HG03460 (cell line): ENCODE measurements around the gene PARD3B.
"Not testable (repeated sequence)": the region's sequence is repeated elsewhere in the genome, so short reads cannot be mapped to it uniquely, and the experiment has no call there.

Source experiments
- ATAC-seq: cut with Tn5 transposase; IDR thresholded peaks from one replicate; pipeline ENCODE4 v1.9.1; 2021; ENCODE audit not compliant: unreplicated experiment

Gene PARD3B

GRCh38 chr2:205484215-205484614 lies 938.9 kb downstream of the PARD3B start:
- no peak for ATAC-seq

DNA sequence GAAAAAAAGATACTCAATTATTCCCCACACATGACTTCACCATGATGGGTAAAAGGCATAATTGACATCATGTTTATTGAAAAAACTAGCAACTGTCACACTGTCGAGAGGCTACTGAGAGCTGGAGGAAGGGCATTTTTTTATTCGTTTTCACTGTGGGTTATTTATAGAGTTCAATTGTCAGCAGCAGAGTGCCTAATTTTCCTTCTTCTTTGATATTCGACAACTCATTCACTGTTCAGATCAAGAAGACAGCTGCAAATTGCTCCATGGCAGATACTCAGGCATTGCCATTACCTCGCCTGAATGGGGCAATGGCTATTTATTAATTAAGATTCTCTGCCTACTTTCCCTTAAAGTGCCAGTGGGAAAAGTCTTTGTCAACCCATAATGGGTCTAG lies 939.5 kb downstream of the PARD3B start:
- no peak for ATAC-seq

GRCh38 chr2:205493528-205493927 lies 948.3 kb downstream of the PARD3B start:
- not testable (repeated sequence) for ATAC-seq

GRCh38 chr2:205494537-205495235 lies 949.4 kb downstream of the PARD3B start:
- no peak for ATAC-seq

DNA sequence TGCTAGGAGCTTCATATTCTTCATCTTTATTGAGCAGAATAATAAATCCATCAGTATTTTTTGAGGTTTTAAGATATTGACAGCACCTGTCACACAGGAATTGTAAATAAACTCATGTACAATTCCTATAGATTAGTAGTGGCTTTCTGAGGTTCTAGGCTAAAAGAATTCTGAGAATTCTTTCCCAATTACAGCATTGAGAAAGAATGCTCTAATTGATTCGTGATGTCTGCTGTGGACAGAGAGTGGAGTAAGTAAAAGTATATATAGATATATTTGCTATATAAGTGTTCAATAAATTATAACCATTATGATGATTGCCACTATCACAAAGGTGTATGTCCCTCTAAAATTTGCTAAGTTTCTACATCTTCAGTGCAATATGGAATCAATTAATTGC lies 950.5 kb downstream of the PARD3B start:
- ATAC-seq: no peak

DNA sequence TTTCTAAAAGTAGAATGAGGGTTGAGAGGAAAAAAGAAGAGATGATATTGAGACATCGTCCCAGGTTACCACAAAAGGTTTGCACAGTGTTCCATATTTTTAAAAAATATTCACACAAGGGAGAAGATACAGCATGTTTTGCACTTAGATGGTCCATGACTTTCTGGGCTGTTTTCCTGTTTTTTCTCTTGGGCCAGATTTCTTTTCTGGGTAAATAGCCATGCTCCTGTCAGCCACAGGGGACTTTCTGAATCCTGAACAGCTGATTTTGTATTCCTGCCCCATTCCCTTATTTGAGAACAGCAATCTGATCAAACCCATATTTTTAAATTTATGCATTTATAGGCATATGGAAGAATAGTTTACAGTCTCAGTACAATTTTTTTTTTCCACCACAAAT lies 951.1 kb downstream of the PARD3B start:
- ATAC-seq: no peak

DNA sequence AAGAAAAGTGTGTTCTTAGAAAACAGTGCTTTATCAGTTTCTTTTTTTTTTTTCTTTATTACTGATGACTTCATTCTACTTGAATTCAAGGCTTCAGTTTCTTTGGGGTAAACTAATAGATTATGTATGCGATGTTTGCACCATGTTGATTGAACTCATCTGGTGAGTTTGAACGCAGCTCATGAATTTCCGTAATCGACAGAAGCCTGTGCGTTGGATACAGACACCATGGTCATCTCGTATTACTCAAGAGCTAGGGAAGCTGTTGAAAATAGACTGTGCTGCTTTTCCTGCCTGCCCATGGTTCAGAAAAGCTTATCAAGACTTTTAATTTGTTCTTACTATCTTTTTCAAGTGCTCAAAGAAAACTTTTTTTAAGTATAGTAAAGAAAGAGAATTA lies 951.5 kb downstream of the PARD3B start:
- ATAC-seq: no peak

DNA sequence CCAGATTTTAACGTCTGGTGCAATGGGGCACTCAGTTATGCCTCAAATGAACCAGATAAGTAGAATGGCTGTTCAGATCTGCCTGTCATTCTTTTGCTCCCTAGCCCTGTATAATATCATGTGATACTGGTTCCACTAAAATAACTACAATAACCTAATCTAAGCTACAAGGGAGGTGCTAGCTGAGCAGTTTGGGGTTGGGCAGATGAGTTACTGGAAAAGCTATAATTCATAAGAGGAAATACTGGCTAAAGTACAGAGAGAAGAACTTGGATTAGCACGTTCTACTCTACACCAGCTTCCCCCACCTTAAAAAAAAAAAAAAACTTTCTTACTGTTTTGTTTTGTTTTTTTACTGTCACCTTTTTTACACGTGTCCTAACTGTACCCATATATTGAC lies 953.7 kb downstream of the PARD3B start:
- no peak for ATAC-seq

- ATAC-seq: no peak
These were observed 954.8 kb downstream of the PARD3B start for GRCh38 chr2:205500065-205500464.

DNA sequence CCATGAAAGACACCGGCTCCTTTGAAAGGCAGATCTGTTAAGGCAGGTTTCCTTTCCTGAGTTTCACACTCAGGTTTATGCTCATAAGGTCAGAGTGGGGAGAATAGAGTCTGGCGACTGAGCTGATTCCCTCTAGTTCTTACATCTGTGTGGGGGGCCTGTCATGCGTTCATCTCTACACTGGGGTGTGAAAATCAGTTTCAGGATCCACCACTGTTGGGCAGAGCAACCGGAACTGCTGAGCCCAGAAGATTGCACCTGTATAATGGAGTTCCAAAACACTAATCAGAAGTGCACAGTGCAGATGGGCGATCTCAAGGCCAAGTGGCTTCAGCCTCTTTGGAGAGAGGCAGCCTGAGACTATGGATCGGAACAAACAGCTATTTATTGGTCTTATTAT lies 955.7 kb downstream of the PARD3B start:
- ATAC-seq: no peak

- ATAC-seq: no peak
These were observed 956.6 kb downstream of the PARD3B start for GRCh38 chr2:205501826-205502225.

DNA sequence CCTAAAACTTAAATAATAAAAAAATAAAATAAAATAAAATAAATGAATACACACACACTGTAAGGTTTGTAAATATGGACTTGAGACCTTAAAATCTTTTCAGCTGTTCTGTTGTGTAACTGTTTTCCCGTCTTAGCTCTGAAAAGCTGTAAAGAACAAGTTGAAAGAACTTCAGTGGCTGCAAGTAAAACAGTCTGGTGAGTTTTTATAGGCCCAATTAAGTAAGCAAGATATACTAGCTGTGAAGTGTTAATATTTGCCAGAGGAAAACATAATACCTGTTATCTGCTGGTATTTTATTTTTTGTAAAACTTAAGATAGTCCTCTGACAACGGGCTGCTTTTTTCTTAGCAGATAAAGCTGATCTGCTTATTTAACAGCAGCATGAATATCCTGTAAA lies 960.1 kb downstream of the PARD3B start:
- no peak for ATAC-seq

DNA sequence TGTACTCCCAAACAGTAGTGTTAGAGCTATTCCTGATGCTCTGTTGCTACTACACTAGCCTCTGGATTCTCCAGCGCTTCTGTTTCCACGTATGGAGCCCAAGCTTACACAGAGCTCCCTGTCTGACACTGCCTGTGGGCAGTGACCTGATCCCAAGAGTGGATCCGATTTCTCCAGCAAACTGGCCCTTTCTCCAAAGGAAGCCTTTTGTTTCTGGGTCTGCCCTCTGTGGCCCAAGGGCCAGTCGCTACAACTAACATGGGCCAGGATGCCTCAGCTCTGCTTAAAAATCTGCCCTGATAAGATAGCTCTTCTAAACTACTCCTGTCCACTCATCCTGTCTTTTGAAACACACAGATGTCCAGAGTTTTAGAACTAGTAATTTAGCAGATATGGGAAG lies 964.4 kb downstream of the PARD3B start:
- ATAC-seq: no peak

- no peak for ATAC-seq
These were observed 965.1 kb downstream of the PARD3B start for GRCh38 chr2:205510345-205510744.

DNA sequence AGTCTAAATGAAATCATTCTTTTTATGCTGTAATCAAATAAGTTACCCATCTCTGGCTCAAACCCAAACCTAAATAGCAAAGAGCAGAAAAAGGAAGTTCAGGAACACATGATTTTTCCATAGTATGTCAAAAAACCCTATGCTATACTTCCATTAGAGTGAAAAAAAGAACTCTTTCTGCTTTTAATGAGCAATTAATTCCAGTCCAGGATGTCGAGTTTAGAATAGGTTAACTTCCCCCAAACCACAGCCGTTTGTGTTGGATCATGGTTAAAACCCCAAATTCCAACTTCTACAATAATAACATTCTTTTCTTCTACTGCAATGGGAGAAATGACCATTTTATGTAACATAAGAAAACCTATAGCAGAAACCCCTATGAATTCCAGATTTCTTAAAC lies 965.9 kb downstream of the PARD3B start:
- no peak for ATAC-seq

DNA sequence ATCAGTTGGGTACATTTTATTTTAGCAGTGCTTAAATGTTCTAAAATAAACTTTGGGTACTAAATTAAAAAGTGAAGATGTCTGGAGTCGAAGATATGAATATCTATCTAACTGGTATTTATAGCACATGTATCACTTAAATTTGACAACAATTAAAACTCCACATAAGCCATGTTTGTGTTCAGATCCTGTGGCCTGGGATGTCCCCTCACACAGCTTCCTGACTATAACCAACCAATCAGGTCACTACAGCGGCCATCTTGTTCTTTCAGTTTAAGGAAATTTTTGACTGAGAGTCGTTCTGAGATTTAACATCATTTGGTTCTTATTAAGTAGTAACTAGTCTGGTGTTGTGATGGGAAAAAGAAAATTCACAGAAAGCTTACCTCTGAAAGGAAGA lies 966.4 kb downstream of the PARD3B start:
- ATAC-seq: no peak

DNA sequence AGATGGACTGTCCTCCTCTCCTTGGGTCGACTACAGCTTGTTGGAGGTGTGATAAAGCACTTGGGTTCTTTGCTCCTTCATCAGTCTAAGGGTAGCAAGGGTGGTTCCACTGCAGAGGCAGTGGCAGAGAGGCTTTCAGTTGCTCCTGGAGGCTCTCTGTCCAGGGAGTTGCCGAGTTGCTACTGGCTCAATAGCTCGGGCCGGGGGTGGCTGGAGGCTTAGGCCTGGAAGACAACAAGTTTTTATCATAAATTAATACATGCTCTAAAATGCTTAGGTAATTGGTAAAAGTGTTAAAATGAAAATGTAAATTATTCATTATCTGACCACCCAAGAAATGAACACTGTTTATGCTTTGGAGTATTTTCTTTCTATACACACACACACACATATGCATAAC lies 975.0 kb downstream of the PARD3B start:
- no peak for ATAC-seq

- no peak for ATAC-seq
These were observed 979.4 kb downstream of the PARD3B start for GRCh38 chr2:205524656-205525055.

DNA sequence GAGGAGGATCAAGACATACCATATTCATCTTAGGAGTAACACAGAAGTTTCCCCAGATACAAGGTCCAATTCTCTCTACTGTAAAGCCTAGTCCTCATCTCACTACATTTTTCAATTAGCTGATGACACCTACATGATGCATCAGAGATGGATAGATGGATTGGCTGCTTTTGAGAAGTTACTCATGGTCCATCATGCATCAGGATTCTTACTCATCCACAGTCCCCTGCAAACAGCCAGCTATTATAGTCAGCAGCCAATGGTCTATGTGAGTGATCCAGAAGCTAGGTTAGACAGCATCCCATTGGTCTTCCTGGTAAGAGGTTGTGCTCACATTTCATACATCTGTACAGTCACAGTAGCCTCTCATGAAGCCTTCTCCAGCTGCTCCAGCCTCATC lies 982.5 kb downstream of the PARD3B start:
- ATAC-seq: no peak

DNA sequence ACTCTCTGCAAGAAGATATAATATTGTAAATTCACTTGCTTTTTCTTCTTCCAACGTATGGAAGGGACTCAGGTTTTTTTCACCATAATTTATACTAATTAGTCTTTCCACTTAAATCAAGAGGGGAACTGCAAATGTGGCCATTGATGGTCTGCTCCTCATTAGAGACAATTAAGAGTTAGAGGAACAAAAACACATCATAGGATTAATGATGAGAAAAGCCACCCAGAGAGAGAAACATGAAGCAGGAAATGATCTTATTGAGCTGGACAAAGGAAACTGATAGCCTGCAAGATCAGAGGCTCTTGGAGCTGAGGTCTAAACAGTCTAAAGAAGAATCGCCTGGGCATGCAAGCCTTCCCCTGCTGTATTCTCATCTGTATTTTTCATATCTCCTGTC lies 985.8 kb downstream of the PARD3B start:
- no peak for ATAC-seq

DNA sequence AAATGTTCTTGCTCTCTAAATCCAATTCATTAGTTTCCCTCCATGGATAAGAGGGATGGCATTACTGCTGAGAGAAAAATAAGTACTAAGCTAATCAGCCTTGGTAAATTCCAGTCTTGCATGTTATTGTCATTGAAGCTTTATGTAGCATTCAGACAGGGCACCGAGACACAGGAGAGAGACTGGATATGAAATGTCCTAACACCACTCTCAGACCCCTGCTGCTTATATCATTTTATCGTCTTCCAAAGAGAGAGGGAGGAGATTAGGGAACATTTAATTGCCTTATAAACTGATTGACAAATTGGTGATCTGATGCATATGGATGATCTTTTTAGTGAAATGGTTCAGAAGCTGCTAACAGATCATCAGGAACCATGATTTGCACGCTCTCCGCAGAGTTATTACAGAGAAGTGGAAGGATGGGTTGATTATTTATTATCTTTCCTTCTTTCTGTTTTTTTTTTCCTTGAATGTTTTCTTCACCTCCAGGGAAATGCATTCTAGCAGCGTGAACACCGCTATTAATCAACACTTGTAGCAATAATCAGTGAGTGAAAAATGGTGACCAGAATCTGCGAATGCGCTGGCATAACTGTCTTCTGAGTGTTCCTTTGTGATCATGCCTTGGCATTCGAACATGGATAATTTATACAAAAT lies 986.3 kb downstream of the PARD3B start:
- no peak for ATAC-seq

- no peak for ATAC-seq
These were observed 989.7 kb downstream of the PARD3B start for GRCh38 chr2:205535001-205535400.

DNA sequence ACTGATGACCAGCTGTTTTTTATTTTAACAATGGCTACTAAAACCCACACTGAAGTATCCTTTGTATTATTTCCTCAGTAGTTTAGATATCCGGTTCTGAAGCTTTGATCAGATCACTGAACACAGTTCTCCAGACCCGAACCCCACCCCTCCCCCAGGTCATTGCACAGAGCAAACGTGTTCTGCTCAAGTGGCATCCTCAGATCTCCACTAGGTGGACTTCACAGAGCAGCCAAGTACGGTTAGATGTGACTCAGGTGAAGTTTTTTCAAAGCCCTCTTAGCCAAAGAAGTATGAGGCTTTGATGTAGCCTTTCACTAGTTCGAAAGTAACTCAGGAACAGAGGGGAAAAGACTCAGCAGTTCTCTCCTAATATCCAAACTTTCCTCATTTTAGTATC lies 994.3 kb downstream of the PARD3B start:
- no peak for ATAC-seq
